Hippocampal formation (tissue), 2 donors: ENCODE measurements around the gene SCRN1.
"Not testable (repeated sequence)": the region's sequence is repeated elsewhere in the genome, so short reads cannot be mapped to it uniquely, and the experiment has no call there.

Experiments used
- DNase-seq, 2 donors: peaks; one replicate each; lab custom pipeline; 2025; lab: John Stamatoyannopoulos, UW

The SCRN1 gene

GRCh38 chr7:29890786-29891185 lies 98.8 kb downstream of the SCRN1 start:
- DNase-seq: not testable (repeated sequence)

- no peak for DNase-seq
These were observed 99.3 kb downstream of the SCRN1 start for GRCh38 chr7:29890251-29890650.

GRCh38 chr7:29889288-29889687 lies 100.3 kb downstream of the SCRN1 start:
- no peak for DNase-seq

GRCh38 chr7:29888006-29888405 lies 101.6 kb downstream of the SCRN1 start:
- no peak for DNase-seq

GRCh38 chr7:29886827-29887226 lies 102.8 kb downstream of the SCRN1 start:
- no peak for DNase-seq

GRCh38 chr7:29885626-29886025 lies 104.0 kb downstream of the SCRN1 start:
- DNase-seq: no peak

GRCh38 chr7:29884399-29885272 lies 105.0 kb downstream of the SCRN1 start:
- DNase-seq: no peak

GRCh38 chr7:29883462-29884398 lies 105.9 kb downstream of the SCRN1 start:
- no peak for DNase-seq

GRCh38 chr7:29882481-29882880 lies 107.1 kb downstream of the SCRN1 start:
- no peak for DNase-seq

GRCh38 chr7:29881724-29882123 lies 107.9 kb downstream of the SCRN1 start:
- DNase-seq: no peak

- no peak for DNase-seq
These were observed 110.0 kb downstream of the SCRN1 start for GRCh38 chr7:29879609-29880008.

- no peak for DNase-seq
These were observed 111.4 kb downstream of the SCRN1 start for GRCh38 chr7:29878081-29878688.

GRCh38 chr7:29877196-29877595 lies 112.4 kb downstream of the SCRN1 start:
- no peak for DNase-seq

GRCh38 chr7:29875741-29876140 lies 113.9 kb downstream of the SCRN1 start:
- no peak for DNase-seq

- no peak for DNase-seq
These were observed 115.8 kb downstream of the SCRN1 start for GRCh38 chr7:29873644-29874294.

- no peak for DNase-seq
These were observed 117.7 kb downstream of the SCRN1 start for GRCh38 chr7:29871787-29872398.
